GM21367 (cell line): Measurements from ENCODE around the gene CREB3.

Experiments
- ATAC-seq: cut with Tn5 transposase; IDR thresholded peaks from one replicate; pipeline ENCODE4 v1.9.1; 2021; ENCODE audit not compliant: unreplicated experiment

CREB3 gene, protein sequence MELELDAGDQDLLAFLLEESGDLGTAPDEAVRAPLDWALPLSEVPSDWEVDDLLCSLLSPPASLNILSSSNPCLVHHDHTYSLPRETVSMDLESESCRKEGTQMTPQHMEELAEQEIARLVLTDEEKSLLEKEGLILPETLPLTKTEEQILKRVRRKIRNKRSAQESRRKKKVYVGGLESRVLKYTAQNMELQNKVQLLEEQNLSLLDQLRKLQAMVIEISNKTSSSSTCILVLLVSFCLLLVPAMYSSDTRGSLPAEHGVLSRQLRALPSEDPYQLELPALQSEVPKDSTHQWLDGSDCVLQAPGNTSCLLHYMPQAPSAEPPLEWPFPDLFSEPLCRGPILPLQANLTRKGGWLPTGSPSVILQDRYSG

DNA sequence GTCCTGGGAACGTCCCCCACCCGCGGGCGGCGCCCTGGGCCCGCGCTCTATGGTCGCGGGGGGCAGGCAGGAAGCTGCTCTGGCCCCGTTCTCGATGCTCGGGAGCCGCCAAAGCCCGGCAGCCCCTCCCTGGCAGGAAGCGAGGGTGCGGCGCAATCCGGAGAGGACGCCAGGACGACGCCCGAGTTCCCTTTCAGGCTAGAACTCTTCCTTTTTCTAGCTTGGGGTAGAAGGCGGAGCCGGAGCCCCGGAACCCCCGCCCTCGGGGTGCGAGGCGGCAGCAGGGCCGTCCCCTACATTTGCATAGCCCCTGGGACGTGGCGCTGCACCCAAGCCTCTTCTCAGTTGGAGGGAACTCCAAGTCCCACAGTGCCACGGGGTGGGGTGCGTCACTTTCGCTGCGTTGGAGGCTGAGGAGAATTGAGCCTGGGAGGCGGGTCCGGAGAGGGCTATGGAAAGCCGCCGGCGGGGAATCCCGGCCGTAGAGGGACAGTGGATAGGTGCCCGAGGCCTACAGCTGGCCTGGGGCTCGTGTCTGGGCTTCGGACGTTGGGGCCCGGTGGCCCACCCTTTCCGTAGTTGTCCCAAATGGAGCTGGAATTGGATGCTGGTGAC, at the start of gene CREB3, which contains the start of gene TLN1:
TSS of gene CREB3 (plus strand) at position 482 of the 615 bp plus-strand sequence. CDS start at position 589, 107 bp downstream.
TSS of gene TLN1 (minus strand) at position 11 of the 615 bp plus-strand sequence. CDS start 6,501 bp downstream, outside the sequence.
- peak; percentile 67 for ATAC-seq

- ATAC-seq = no peak
Observed at GRCh38 chr9:35683323-35683722, 49.1 kb upstream of the CREB3 start.

DNA sequence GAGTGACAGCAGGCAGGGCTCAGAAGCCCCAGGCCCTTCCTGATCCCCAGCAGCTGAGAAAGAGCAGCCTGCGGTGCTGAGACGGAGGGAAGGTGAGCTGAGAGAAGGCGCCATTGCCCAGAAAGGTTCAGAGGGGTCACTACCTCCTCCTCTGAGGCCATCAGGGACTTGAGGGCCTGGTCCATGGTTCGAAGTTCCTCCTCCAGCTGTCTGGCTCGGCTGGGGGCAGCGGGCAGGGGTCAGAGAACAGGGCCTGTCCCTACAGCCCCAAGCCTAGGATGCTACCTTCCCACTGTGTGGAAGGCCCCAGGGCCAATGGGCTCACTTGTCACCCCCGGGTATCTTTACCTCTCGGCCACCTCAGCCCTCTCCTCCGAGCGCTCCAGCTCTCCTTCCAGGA, 47.5 kb upstream of the CREB3 start:
- no peak for ATAC-seq

- ATAC-seq = no peak
Observed at GRCh38 chr9:35685506-35685905, 47.0 kb upstream of the CREB3 start.

DNA sequence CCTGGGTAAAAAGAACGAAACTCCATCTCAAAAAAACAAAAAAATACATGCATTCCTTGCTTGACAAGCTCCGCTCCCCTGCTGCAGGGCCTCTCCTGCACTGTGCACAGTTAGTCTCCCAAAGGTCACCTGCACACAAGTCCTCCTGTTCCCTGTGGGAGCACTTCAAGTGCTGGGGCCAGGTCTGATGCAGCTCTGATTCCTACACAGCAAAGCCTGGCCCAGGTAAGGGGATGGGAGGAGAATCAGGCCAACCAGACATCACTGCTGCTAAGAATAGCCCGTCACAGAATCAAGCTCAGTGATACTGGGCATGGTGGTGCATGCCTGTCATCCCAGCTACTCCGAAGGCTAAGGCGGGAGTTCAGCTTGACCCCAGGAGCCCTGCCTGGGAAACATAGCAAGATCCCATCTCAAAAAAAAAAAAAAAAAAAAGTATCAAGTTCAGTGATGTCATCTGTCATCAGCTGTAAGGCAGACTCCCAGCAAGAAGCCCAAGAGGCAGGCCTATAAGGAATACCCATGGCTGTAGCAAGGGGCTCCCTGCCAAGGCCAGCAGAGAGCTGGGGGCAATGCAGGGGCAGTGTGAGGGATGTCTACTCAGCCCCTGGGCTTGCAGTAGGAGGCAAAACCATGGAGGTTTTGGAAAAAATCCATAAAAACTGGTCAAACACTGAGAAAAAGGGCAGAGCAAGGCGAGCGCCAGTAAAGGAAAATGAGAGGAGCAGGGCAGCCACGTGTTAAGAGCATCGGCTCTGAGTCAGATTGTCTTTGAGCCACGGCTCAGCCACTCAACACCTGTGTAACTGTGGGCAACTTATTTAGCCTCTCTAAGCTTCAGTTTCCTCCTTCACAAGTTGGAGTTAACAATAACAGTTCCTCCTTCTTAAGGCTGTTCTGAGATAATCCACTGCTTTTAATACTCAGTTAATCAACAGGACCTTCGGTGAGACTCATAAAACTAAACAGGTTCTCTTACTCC, 46.0 kb upstream of the CREB3 start:
- ATAC-seq = no peak

DNA sequence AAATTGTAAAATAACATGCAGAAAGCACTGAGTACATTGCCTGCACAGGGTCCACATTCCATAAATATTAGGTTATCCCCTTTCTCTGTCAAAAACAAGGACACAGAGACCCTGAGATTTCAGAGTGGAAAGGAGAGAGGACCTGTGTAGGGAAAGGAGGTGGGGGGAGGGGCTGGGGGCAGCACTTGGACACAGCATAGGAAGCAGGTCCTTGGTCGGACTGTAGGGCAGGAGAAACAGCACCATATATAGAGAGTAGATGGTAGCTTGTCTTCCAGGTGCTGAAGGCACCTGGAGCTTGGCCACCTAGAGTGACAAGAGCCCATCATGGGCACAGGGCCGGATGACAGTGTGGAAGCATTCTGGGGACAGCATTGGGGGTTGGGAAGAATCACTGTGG, 45.2 kb upstream of the CREB3 start:
- ATAC-seq = no peak

- ATAC-seq = no peak
Observed at GRCh38 chr9:35687972-35688557, 44.4 kb upstream of the CREB3 start.

- no peak for ATAC-seq
Observed at GRCh38 chr9:35688558-35689541, 43.6 kb upstream of the CREB3 start.

GRCh38 chr9:35689542-35690293, 42.7 kb upstream of the CREB3 start, which contains the start of gene TPM2:
TPM2 (minus strand) TSS chr9:35689925; CDS start chr9:35689817, 108 bp downstream.
- no peak for ATAC-seq

DNA sequence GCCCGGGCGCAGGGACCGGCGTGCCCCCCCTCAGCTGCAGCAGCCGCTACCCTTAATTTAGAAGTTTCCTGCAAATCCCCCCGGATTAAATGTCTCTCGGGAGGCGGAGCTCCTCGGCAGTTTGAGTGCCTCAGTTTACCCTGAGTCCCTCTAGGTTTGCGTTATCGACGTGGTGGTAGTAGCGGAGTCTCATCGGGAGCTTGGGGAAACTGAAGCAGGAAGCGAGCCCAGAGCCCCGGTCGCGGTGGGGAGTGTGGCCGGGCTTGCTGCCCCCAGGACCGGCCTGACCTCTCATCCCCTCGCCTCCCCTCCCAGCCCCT, 42.2 kb upstream of the CREB3 start:
- no peak for ATAC-seq

DNA sequence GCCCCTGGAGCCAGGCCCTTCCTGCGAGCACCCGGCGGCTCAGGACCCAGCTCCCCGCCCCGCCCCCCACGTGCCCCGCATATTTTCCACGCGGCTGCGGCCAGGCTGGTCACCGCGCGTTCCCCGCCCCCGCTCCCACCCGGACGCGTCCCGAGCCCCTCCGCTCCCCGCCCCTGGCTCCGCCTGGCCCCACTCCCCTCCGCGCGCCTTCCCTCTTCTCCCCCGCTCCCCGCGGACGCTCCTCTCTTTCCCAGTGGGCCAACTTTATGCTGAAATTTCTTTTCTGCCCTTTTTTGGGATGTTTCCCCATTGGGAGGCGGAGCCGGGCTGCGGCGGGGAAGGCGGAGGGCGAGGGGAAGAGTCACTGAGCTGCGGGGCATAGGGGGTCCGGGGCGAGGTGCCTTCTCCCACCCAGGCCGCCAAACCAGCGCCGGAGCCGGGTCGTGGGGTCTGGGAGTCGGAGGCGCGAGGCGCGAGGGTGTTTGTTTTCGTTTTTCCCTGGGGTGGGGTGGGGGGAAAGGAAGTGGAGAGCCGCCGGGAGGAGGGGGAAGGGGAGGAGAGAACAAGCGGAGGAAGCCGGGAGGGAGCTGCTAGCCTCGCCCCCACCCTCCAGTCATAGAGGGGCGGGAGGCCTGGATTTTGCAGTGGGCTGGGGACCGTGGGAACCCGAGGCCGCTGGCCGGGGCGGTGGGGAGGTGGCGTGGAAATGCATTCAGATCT, 41.7 kb upstream of the CREB3 start:
- ATAC-seq = no peak

DNA sequence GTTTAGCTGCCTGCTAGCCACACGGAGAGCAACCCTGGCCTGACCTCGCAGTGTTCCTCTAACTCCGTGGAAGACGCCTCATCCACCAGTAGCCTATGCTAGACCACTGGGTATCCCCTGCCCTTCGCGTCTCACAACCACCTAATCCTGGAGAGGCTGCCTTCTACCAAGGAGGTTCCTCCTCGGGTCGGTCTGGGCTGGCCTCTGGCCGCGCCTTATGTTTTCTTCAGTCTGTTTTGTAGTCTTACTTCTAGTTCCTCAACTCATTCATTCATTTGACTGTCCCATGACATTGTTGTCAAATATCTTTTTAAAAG, 41.2 kb upstream of the CREB3 start:
- ATAC-seq = no peak

GRCh38 chr9:35691757-35692301, 40.6 kb upstream of the CREB3 start:
- no peak for ATAC-seq

DNA sequence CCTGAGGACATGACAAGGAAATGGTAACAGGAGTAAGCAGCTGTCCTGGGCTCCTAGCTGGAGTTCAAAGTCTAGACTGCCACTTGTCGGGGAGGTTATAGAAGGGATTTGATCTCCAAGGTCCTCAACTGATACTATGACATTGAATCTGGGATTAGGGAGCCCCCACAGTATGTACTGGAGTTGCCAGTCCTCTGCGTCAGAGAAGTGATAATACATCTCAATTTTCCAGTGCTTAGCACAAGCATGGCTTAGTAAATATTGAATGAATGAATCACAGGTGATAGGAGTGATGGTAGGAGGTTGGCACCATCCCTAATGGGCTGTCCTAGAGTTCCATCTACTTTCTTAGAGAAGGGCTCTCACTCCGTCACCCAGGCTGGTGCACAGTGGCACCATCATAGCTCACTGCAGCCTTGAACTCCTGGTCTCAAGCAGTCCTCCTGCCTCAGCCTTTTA, 36.5 kb upstream of the CREB3 start:
- no peak for ATAC-seq

- ATAC-seq = peak; percentile 60
Observed at GRCh38 chr9:35696520-35697215, 35.8 kb upstream of the CREB3 start.

- ATAC-seq = no peak
Observed at GRCh38 chr9:35697486-35697885, 35.0 kb upstream of the CREB3 start.

DNA sequence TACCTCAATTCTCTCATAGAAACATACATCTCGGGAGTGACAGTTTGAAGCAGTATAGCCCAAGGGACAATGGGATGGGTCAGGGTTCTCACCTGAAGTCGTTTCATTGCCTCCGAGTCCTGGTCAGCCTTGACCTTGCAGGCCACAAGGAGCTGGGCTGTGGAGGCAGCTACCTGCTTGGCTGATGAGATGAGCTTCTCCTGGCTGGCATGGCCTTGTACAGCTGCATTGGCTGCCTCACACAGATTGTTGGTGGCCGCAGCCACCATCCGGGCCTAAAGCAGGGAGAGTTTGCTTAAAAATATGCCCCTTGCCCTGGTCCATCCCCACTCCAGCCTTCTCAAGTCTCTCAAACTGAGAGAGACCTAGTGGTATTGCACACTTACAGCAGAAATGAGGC, 34.2 kb upstream of the CREB3 start:
- no peak for ATAC-seq

DNA sequence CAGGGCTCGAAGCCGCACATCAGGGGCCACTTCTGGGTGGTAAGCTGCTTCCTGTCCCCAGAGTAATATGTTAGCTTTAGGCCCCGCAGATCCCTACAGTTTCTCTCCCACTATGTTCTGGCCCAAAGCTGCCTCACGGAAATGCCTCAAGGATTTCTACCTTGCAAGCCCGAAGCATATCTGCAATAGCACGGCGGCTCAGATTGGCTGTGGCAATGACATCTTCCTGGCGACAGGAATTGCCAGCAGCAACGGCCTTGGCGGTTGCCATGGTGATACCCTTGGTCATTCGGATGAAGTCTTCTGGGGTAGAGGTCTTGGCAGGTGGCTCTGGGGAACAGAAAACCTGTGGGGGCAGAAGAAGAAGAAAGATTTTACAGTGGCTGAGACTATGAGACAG, 32.4 kb upstream of the CREB3 start:
- no peak for ATAC-seq
